ENCODE results near the gene PRR23A.

PRR23A gene

GRCh38 chr3:138971766-138972320 is 34.2 kb downstream of the PRR23A start:
- DNase-seq, result no peak

- no peak for DNase-seq
These were observed 41.1 kb downstream of the PRR23A start for GRCh38 chr3:138964923-138965322.

GRCh38 chr3:138964264-138964663 is 41.8 kb downstream of the PRR23A start:
- no peak for DNase-seq

- DNase-seq, result no peak
These were observed 43.1 kb downstream of the PRR23A start for GRCh38 chr3:138962854-138963560.

GRCh38 chr3:138960417-138960852 is 45.6 kb downstream of the PRR23A start:
- DNase-seq, result no peak
